SU-DHL-6 (cell line): ENCODE data around the gene TWNK.

Experiments used
- EZH2phosphoT487 ChIP-seq: fragments of 200-600 bp; sonication (generic), shearing (Covaris generic); conservative IDR thresholded peaks from 2 replicates; pipeline ENCODE4 v1.6.1; 2018; ENCODE audit warnings: mild to moderate bottlenecking, antibody characterized with exemption, low read length, moderate library complexity, mixed read lengths
- TF ChIP-seq, protein P1 (sequence below): fragments of 200-600 bp; sonication (generic); IDR thresholded peaks from one replicate; pipeline ENCODE4 v1.5.1; 2017; ENCODE audit warnings: antibody characterized with exemption, mild to moderate bottlenecking, low read length, moderate library complexity; ENCODE audit not compliant: insufficient read depth, poor library complexity, severe bottlenecking

DNA sequence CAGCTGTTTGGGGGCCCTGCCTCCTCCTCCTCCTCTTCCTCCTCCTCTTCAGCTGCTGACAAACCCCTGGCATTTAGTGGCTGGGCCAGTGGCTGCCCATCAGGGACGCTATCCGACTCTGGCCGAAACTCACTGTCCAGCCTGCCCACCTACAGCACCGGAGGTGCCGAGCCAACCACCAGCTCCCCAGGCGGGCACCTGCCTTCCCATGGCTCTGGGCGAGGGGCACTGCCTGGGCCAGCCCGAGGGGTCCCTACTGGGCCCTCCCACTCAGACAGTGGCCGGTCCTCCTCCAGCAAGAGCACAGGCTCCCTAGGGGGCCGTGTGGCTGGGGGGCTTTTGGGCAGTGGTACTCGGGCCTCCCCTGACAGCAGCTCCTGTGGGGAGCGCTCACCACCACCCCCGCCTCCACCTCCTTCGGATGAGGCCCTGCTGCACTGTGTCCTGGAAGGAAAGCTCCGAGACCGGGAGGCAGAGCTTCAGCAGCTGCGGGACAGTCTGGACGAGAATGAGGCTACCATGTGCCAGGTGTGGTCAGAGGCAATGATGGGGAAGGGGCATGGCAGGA, 16.4 kb downstream of the TWNK start:
- TF ChIP-seq, protein P1, sequence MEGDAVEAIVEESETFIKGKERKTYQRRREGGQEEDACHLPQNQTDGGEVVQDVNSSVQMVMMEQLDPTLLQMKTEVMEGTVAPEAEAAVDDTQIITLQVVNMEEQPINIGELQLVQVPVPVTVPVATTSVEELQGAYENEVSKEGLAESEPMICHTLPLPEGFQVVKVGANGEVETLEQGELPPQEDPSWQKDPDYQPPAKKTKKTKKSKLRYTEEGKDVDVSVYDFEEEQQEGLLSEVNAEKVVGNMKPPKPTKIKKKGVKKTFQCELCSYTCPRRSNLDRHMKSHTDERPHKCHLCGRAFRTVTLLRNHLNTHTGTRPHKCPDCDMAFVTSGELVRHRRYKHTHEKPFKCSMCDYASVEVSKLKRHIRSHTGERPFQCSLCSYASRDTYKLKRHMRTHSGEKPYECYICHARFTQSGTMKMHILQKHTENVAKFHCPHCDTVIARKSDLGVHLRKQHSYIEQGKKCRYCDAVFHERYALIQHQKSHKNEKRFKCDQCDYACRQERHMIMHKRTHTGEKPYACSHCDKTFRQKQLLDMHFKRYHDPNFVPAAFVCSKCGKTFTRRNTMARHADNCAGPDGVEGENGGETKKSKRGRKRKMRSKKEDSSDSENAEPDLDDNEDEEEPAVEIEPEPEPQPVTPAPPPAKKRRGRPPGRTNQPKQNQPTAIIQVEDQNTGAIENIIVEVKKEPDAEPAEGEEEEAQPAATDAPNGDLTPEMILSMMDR, result no peak
- TF ChIP-seq EZH2phosphoT487, result no peak
